Hepatic stellate cell (primary cell): ENCODE measurements around the gene PRKN.

Experiments used
- DNase-seq: peaks from one replicate; pipeline ENCODE4 v3.0.0; 2011; ENCODE audit warnings: low spot score

The PRKN gene

GRCh38 chr6:161303628-161304340, 1423.8 kb downstream of the PRKN start:
- DNase-seq = no peak

GRCh38 chr6:161302949-161303348, 1424.6 kb downstream of the PRKN start:
- DNase-seq = no peak

- peak; percentile 11 for DNase-seq
Measured at GRCh38 chr6:161301338-161301737, 1426.2 kb downstream of the PRKN start.

GRCh38 chr6:161300823-161301222, 1426.7 kb downstream of the PRKN start:
- DNase-seq = no peak

- DNase-seq = no peak
Measured at GRCh38 chr6:161299726-161300125, 1427.8 kb downstream of the PRKN start.
